HG03108 (cell line): Measurements from ENCODE around the gene RASGRP2.

Experiments used
- ATAC-seq: cut with Tn5 transposase; IDR thresholded peaks from one replicate; pipeline ENCODE4 v1.9.1; 2021; ENCODE audit warnings: moderate library complexity; ENCODE audit not compliant: unreplicated experiment

RASGRP2 gene

GRCh38 chr11:64743591-64744543, at the start of gene RASGRP2:
Gene RASGRP2 (minus strand): TSS chr11:64744142. CDS start chr11:64742866, 1,276 bp downstream.
- ATAC-seq, result no peak

- ATAC-seq, result no peak
Measured at GRCh38 chr11:64792482-64792881, 48.5 kb upstream of the RASGRP2 start.

- ATAC-seq, result no peak
Measured at GRCh38 chr11:64791781-64792291, 47.9 kb upstream of the RASGRP2 start.

DNA sequence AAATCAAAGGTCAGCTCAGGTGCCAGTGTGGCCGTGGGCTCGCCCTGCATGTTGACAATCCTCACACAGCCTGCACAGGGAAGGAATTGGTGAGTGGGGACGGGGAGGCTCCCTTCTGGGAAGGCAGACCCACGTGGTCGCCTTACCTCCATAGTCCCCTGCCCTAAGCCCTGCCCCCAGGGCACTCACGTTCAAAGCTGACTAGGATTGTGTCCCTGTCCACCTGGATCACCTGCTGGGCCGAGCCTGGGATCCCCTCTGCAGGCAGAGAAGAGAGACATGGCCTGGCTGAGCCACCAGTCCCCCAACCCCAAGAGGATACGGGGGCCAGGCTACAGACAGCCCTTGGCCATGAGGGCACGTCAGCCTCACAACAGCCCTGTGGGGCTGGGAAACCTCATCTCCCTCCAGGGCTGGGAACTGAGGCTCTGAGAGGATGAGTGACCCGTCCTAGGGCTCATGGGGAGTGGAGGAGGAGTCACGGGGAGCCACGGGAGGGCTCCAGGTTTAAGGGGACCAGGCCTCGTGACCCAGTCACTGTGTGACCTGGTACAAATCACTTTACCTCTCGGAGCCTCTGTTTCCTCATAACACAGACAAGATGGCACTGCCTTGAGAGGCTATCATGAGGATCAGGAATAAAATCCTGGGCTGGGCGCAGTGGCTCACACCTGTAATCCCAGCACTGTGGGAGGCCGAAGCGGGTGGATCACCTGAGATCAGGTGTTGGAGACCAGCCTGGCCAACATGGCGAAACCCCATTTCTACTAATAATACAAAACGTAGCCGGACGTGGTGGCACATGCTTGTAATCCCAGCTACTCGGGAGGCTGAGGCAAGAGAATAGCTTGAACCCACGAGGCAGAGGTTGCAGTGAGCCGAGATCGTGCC, 46.5 kb upstream of the RASGRP2 start:
- ATAC-seq, result no peak

DNA sequence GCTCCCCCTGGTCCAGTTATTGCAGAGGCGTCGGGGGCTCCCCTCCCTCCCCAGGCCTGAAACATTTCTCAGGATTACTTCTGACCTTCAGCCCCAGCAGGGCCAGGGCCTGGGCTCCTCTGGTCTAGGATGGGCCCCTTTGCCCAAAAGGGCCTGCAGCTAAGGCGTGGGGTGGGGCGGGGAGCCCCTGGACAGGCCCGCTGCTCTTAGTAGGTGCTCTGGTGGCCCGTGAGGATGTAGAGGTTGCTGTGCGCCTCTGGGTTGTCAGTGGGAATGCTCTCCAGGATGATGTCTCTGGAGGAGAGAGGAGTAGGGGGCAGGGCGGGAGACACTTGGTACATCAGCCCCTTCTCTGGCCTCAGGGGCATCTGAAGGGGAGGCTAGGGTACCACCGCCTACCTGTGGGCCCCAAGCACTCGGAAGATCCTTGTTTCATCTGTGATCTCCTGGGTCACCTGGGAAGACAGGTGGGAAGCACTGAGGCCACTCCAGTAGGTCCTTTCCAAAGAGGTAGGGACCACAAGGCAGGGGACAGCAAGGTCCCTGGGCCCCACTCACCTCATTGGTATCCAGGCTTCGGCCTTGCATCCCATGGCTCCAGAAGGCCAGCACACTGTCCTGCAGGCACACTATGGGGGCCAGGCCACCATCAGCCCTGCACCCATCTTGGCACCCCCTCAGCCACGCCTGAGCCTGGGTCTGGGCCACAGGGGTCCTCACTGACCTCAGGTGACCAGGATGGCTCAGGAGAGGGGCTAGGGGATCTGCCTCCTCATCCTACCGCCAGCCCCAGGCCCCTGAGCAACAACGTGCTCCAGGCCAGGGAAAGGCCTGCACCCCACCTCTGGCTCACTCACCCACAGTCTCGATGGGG, 45.6 kb upstream of the RASGRP2 start:
- ATAC-seq, result no peak

DNA sequence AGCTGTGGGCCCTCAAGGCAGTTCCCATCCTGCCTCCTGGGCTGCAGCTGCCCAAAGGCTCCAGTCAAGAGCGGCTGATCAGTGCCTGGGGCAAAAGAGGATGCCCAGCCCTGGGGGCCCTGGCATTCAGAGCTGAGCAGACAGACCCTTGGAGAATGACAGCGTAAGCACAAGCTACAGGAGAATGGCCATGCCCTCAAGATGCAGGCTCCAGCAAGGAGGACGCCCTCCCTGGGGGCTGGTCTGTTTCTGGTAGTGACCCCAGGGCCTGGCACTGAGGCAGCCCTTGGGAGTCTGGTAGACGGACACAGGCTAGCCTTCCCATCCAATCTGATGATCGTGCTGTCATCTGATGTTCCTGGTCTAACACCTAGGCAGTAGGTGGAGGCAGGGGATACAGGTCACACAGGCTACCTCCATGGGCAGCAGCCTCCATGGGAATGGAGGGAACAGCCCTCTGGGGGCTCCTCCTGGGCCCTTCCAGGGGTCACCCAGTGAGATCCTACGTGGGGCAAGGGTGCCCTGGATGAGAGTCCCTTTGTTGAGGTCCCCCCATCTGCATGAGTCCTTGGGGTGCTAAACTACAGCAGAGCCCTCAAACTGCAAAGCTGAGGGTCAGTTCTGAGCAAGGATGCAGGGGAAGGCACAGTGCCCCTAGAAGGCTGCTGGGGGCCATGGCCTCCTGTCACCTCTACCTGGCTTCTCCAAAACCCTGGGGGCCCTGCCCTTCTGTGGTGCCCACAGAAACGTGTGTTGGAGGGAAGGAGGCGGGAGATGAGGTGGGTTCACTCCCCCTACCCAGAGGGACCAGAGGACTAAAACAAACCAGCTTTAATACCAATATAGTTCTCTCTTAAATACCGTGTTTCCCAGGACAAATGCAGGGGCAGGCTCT, 44.6 kb upstream of the RASGRP2 start:
- ATAC-seq, result no peak

GRCh38 chr11:64787526-64788320, 43.8 kb upstream of the RASGRP2 start:
- ATAC-seq, result no peak

- no peak for ATAC-seq
Measured at GRCh38 chr11:64786308-64786707, 42.4 kb upstream of the RASGRP2 start.

DNA sequence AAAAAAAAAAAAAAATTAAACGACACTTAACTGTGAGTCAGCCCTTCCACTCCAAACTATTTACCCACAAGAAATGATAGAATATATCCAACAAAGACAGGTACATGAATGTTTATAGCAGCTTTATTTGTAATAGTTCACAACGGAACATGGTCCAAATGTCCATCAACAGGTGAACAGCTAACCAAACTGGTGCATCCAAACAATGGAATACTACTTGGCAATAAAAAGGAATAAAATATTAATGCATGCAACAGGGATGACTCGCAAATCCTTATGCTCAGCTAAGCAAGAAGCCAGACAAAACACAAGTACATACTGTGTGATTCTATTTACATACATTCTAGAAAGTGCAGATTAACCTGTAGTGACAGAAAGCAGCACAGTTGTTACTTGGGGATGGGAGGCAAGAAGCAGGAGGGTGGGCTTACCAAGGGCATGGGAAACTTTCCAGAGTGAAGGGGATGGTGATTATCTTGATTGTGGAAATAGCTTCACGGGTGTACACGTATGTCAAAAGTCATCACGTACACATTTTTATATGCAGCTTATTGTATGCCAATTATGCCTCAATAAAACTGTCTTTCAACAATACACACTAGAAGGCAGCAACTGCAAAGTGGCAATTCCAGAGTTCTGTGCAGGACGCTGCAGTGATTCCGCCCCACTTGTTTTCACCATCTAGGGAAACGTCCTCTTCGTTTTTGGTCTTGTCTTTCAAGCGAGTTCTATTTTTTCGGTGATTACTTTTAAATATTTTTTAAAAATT, 41.1 kb upstream of the RASGRP2 start:
- no peak for ATAC-seq

DNA sequence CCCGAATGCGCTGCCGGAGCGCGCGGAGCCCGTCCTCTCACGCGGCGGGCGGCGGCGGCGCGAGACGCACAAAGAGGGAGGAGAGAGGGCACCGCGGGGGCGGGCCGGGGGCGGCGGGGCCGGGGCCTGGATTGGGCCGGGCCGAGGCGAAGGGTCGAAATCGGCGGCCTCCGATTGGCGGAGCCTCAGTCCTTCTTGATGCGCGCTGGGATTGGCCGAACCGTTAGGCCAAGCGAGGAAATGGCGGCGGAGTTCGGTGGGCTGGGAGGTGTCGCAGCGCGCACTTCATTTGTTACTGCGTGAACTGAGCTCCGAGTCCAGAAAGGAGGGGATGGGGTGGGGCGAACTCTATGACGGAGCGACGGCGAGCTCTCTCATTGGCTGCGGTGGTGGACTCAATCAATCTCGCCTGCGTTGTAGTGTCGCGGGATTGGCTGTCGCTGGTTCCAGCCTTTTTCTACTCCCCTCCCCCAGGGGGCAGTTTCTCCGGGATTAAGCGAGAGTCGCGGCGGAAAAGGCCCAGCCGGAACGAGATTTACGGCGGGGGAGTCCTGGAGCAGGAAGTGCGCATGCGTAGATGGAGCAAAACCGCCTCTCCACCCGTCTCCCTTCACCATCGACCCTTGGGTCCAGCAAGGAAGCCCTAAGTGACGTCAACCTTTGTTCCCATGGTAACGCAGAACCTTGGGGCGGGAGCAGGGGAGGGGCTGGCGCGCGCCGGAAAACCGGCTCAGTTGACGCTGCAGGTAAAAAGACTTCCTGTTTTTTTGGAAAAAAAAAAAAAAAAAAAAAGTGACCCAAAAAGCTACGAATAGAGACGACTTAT, 34.7 kb upstream of the RASGRP2 start, which contains the start of gene SF1:
TSS of gene SF1 (minus strand) at position 70 of the 826 bp plus-strand sequence. CDS start 150 bp downstream, outside the sequence.
- ATAC-seq, result peak; percentile 77

- ATAC-seq, result peak; percentile 9
Measured at GRCh38 chr11:64778223-64778472, 34.2 kb upstream of the RASGRP2 start.

GRCh38 chr11:64777449-64778222, 33.7 kb upstream of the RASGRP2 start:
- no peak for ATAC-seq

DNA sequence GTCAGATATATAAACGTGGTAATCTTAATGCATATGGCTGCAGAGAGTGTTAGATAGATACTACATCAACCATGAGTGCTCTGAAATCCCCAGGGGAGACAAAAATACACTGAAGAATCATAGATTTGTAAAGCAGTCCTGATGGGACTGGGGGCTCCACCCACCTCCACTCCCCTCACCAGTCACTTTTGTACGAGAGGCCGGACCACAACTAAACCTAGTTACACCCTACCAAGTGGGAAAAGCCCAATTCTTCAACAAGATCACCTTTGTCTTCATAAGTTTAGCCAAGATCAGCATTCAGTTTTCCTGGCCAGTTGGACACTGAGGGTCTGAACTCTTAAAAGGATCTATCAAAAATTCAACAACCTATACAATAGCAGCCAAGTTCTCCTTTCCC, 32.9 kb upstream of the RASGRP2 start:
- ATAC-seq, result no peak

DNA sequence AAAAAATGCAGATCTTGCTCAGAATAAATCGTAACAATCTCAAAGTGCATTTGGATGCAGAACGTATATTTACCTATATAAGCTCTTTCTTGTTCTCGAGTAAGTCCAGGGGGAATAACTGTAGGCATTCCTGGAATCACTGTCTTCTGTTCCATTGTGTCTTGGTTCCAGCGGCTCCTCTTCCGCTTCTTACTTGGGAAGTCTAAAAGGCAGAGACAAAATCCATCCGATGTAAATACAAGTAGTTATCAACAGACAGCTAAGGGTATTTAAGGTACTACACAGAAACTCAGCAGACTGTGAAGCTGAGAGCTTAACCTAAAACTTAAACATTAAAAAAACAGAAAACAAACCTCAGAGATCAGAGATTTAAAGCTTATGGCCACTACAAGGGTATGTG, 32.5 kb upstream of the RASGRP2 start:
- ATAC-seq, result no peak

DNA sequence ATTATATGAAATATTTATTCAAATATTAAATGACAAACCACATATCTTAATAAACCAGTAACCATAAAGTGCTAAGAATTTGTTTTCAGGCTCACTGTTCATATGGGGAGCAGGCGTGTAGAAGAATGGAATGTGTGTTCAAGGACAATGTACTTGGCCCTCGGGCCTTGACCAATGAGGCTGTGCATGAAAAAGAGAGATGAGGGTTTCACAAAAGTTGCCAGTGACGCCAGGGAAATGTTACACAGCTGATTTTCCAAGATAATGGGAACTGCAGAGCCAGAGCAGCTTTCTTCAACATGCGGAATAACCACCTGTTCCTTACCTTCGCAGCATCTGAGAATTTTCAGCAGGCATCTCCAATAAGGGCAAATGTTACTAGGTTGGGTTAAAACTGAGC, 30.2 kb upstream of the RASGRP2 start:
- ATAC-seq, result no peak

- no peak for ATAC-seq
Measured at GRCh38 chr11:64772303-64773018, 28.5 kb upstream of the RASGRP2 start.
